ENCODE measurements around the gene BMPER. TPM values are rescaled to one million over a fixed set of nuclear protein-coding genes. Genes with fewer than 3 reads are reported as not detected.

The BMPER gene
- total and polyA plus RNA-seq, 10 of the 15 experiments (the other 5 are each of a cell fraction or from before 2014, with no cell fraction given), result 0.02 to 0.08 TPM; not detected in 8

DNA sequence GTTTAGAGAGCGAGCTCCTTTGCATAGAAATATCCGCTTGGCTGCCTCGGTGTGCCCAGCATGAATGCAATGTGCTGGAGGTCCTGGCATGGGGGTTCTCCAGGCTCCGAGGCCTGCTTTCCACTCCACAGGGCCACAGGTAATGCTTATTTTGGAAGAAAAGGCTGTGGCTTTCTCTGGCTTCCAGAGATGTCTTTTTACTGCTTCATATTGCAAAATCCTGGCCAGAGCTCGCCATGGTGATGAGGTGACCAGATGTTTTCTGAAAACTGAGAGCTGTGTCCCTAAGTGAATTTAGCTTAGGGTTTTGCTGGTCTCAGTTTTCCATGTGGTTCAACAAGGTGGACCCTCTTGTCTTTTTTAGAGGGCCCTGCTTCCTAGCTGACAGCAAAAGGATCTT, 65.2 kb downstream of the BMPER start:
- H3K9ac ChIP-seq (ENCODE audit: control insufficient read depth, insufficient read depth, low read length), result no peak overlapping the region

DNA sequence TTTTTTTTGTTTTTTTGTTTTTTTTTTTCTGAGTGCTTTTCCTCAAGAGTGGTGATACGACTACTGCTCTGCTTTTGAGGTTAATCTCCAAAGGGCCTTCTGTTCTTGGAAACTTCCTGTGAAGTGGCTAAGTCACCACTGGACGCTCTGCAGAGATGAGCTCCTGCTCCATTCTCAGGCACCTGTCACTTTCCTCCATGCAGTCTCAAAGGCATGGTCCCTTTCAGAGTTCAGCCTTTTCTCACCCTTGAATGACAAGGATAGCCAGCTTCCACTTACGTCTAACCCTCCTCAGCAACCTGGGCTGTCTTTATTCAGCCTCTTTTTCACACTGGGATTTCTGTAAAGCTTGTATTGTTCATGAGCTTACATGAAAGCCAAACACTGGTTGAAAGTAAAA, 65.8 kb downstream of the BMPER start:
- no peaks in the 10 kb centered on the region for H3K36me3 ChIP-seq (ENCODE audit: control insufficient read depth in 2 of 2, insufficient read depth in 2 of 2, low read length in 1 of 2)
- POLR2A ChIA-PET, result no interaction called here
- H3K4me1 ChIP-seq (ENCODE audit: control insufficient read depth, insufficient read depth, low read length), result no peaks in the 10 kb centered on the region
- RAD21 ChIA-PET (ENCODE audit: unreplicated experiment), result no interaction called here
- H3K4me3 ChIP-seq, result no peak overlapping the region
- H4K20me1 ChIP-seq (ENCODE audit: control insufficient read depth, insufficient read depth), result no peaks in the 10 kb centered on the region
- CTCF ChIA-PET, result no interaction called here
- H3K27me3 ChIP-seq (replicated peaks in 1 of 2; ENCODE audit: control insufficient read depth in 2 of 2, insufficient read depth in 2 of 2, low read length in 1 of 2), result no peaks in the 10 kb centered on the region
- no TSS peak for BruUV-seq (replicated peaks)
- in situ Hi-C loops (cut with MboI), result no loop called here
- no peaks in the 10 kb centered on the region for H3K9me3 ChIP-seq (replicated peaks; ENCODE audit: control insufficient read depth, insufficient read depth, low read length)
- no peak overlapping the region for H3K9ac ChIP-seq (ENCODE audit: control insufficient read depth, insufficient read depth, low read length)
- ATAC-seq (no peak), FAIRE-seq (no peak), DNase-seq (ENCODE audit: low read depth, low spot score) (no peak)
- no peak overlapping the region for H2AFZ ChIP-seq (ENCODE audit: control insufficient read depth, low read depth, low read length)
- intact Hi-C loops (cut with micrococcal nuclease; ENCODE audit: unreplicated experiment), result no loop called here
- H3K79me2 ChIP-seq (ENCODE audit: control insufficient read depth, insufficient read depth, low read length), result no peaks in the 10 kb centered on the region
- 19% methylated on average over 3 of the region's 3 CpGs for WGBS (ENCODE audit: insufficient coverage, insufficient replicate concordance, low lambda C conversion rate, missing lambda C conversion rate)
- no peak overlapping the region for H3K27ac ChIP-seq (ENCODE audit: control insufficient read depth, insufficient read depth)
- H3K4me2 ChIP-seq (ENCODE audit: control insufficient read depth, insufficient read depth), result no peak overlapping the region
- SMC1A ChIA-PET (ENCODE audit: uncharacterized antibody, unreplicated experiment), result no interaction called here
- TF ChIP-seq ZNF592 (IDR thresholded peaks at IDR 0.05), result no peak
- TF ChIP-seq SMAD1 (IDR thresholded peaks at IDR 0.05; ENCODE audit: low read depth, partially characterized antibody), result no peak
- TF ChIP-seq NR2F1 (conservative IDR thresholded peaks at IDR 0.05), result no peak
- TF ChIP-seq ZZZ3 (IDR thresholded peaks at IDR 0.05; ENCODE audit: control insufficient read depth, insufficient read length, low read depth), result no peak
- no peak for TF ChIP-seq POU2F2 (IDR thresholded peaks at IDR 0.05; ENCODE audit: borderline replicate concordance, low read depth, low read length)
- TF ChIP-seq, protein P1, sequence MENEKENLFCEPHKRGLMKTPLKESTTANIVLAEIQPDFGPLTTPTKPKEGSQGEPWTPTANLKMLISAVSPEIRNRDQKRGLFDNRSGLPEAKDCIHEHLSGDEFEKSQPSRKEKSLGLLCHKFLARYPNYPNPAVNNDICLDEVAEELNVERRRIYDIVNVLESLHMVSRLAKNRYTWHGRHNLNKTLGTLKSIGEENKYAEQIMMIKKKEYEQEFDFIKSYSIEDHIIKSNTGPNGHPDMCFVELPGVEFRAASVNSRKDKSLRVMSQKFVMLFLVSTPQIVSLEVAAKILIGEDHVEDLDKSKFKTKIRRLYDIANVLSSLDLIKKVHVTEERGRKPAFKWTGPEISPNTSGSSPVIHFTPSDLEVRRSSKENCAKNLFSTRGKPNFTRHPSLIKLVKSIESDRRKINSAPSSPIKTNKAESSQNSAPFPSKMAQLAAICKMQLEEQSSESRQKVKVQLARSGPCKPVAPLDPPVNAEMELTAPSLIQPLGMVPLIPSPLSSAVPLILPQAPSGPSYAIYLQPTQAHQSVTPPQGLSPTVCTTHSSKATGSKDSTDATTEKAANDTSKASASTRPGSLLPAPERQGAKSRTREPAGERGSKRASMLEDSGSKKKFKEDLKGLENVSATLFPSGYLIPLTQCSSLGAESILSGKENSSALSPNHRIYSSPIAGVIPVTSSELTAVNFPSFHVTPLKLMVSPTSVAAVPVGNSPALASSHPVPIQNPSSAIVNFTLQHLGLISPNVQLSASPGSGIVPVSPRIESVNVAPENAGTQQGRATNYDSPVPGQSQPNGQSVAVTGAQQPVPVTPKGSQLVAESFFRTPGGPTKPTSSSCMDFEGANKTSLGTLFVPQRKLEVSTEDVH (IDR thresholded peaks at IDR 0.05; ENCODE audit: low read depth, partially characterized antibody), result no peak
- no peak for TF ChIP-seq CHD1 (IDR thresholded peaks at IDR 0.05; ENCODE audit: low read depth, low read length)
- TF ChIP-seq, protein P2, sequence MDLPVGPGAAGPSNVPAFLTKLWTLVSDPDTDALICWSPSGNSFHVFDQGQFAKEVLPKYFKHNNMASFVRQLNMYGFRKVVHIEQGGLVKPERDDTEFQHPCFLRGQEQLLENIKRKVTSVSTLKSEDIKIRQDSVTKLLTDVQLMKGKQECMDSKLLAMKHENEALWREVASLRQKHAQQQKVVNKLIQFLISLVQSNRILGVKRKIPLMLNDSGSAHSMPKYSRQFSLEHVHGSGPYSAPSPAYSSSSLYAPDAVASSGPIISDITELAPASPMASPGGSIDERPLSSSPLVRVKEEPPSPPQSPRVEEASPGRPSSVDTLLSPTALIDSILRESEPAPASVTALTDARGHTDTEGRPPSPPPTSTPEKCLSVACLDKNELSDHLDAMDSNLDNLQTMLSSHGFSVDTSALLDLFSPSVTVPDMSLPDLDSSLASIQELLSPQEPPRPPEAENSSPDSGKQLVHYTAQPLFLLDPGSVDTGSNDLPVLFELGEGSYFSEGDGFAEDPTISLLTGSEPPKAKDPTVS (IDR thresholded peaks at IDR 0.05; ENCODE audit: low read depth, low read length), result no peak

More for the DNA sequence above, 65.2 kb downstream of the BMPER start:
- BruUV-seq (replicated peaks), result no TSS peak
- Histone ChIP-seq H3K27ac (ENCODE audit: control insufficient read depth, insufficient read depth) (no peak overlapping the region), H3K9me3 (replicated peaks; ENCODE audit: control insufficient read depth, insufficient read depth, low read length) (no peaks in the 10 kb centered on the region), H3K4me3 (no peak overlapping the region), H3K79me2 (ENCODE audit: control insufficient read depth, insufficient read depth, low read length) (no peaks in the 10 kb centered on the region), H4K20me1 (ENCODE audit: control insufficient read depth, insufficient read depth) (no peaks in the 10 kb centered on the region), H2AFZ (ENCODE audit: control insufficient read depth, low read depth, low read length) (no peak overlapping the region), H3K27me3 (replicated peaks in 1 of 2; ENCODE audit: control insufficient read depth in 2 of 2, insufficient read depth in 2 of 2, low read length in 1 of 2) (no peaks in the 10 kb centered on the region), H3K4me1 (ENCODE audit: control insufficient read depth, insufficient read depth, low read length) (no peaks in the 10 kb centered on the region), H3K36me3 (ENCODE audit: control insufficient read depth in 2 of 2, insufficient read depth in 2 of 2, low read length in 1 of 2) (no peaks in the 10 kb centered on the region), H3K4me2 (ENCODE audit: control insufficient read depth, insufficient read depth) (no peak overlapping the region)
- ChIA-PET RAD21 (ENCODE audit: unreplicated experiment) (no interaction called here), SMC1A (ENCODE audit: uncharacterized antibody, unreplicated experiment) (no interaction called here), CTCF (interaction anchor here (1.3 kb wide), 1 partner anchor 11 kb away, joined by 4 read pairs; no protein-coding TSS in a partner anchor), POLR2A (no interaction called here)
- no peak for TF ChIP-seq SMAD1 (IDR thresholded peaks at IDR 0.05; ENCODE audit: low read depth, partially characterized antibody)
- no peak for TF ChIP-seq YY1 (IDR thresholded peaks at IDR 0.05; ENCODE audit: low read depth, low read length)
- TF ChIP-seq ESRRA (IDR thresholded peaks at IDR 0.05; ENCODE audit: low read length), result no peak
- no peak for TF ChIP-seq ASH2L (IDR thresholded peaks at IDR 0.05; ENCODE audit: borderline replicate concordance, low read depth)
- 34% methylated on average over 5 of the region's 5 CpGs for WGBS (ENCODE audit: insufficient coverage, insufficient replicate concordance, low lambda C conversion rate, missing lambda C conversion rate)
- in situ Hi-C loops (cut with MboI), result no loop called here
- intact Hi-C loops (cut with micrococcal nuclease; ENCODE audit: unreplicated experiment), result no loop called here
- DNase-seq (ENCODE audit: low read depth, low spot score) (no peak), ATAC-seq (no peak), FAIRE-seq (no peak)
